Measurements from ENCODE around the gene USP4. TPM values are rescaled to one million over a fixed set of nuclear protein-coding genes. Genes with fewer than 3 reads are reported as not detected.

Gene USP4, protein sequence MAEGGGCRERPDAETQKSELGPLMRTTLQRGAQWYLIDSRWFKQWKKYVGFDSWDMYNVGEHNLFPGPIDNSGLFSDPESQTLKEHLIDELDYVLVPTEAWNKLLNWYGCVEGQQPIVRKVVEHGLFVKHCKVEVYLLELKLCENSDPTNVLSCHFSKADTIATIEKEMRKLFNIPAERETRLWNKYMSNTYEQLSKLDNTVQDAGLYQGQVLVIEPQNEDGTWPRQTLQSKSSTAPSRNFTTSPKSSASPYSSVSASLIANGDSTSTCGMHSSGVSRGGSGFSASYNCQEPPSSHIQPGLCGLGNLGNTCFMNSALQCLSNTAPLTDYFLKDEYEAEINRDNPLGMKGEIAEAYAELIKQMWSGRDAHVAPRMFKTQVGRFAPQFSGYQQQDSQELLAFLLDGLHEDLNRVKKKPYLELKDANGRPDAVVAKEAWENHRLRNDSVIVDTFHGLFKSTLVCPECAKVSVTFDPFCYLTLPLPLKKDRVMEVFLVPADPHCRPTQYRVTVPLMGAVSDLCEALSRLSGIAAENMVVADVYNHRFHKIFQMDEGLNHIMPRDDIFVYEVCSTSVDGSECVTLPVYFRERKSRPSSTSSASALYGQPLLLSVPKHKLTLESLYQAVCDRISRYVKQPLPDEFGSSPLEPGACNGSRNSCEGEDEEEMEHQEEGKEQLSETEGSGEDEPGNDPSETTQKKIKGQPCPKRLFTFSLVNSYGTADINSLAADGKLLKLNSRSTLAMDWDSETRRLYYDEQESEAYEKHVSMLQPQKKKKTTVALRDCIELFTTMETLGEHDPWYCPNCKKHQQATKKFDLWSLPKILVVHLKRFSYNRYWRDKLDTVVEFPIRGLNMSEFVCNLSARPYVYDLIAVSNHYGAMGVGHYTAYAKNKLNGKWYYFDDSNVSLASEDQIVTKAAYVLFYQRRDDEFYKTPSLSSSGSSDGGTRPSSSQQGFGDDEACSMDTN
- 26.0 and 30.0 TPM in 2 replicates for total RNA-seq

DNA sequence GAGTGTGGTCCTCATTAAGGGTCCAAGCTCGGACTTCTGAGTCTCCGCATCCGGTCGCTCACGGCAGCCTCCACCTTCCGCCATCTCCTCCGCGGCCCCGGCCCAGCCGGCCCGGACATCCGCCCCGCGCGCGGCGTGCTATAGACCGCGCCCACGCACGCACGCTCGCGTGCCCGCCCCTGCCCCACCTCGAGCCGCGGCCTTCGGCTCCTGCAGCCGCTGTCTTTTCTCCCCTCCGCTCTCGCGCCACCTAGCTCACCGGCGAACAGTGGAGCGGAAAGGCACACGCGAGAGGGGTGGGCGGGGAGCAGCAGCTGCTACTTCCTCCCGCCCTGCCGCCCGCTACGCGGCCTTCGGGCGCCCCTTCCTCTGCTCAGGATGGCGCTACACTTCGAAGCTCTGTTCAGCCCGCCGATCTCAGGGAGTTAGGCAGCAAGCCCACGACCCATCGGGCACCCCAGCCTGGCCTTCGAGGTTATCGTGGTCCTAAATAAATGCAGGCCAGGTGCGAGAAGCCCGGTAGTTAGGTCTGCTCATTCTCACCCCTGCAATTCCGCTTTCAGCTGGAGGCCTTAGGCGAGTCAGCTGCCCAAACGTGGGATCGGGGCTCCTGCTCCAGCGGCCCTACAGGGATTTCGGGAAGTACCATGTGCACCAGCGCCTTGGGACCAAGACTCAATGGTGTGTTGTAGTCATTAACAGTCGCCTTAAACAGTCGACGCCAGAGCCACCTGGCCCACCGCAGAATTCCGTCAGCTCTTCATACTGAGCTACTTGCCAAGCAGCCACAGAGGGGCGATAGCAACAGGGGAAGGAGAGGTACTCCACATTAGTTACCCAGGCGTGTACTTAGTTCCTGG, at the start of gene USP4:
USP4 (minus strand) TSS at position 113 of the 860 bp plus-strand sequence; CDS start at position 84, 29 bp downstream.

DNA sequence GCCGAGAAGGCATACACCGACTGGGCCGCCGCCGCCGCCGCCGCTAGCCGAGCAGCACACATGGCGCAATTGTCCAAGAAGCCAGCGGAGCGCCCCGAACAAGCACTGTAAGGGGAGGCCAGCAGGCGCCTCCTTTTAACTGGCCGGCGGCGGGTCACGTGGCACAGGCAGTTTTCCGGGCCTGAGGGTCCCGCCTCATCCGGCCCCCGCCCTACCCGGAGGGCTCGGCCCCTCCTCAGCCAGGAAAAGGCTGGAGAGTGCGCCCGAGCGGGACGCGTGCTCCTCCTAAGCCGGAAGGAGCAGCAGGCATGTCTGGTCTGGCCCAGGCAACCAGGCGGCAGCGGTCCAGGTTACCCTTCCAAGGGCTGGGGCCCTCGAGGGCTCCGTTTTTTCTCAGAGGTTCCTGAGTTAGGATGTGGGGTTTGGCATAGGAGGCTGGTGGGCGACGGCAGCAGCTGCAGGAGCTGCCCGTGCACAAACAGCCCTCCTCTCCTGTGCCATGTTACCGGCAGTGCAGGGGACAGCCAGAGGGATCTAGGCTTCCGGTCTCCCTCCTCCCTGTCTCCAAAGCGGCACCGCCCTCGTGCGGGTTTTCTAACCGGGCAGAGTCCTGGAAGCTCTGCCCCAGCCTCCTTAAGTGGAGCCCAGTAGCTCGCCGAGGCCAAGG, 18.5 kb upstream of the USP4 start, which contains the start of gene GPX1:
GPX1 (minus strand) TSS at position 137 of the 667 bp plus-strand sequence; CDS start at position 62, 75 bp downstream.

DNA sequence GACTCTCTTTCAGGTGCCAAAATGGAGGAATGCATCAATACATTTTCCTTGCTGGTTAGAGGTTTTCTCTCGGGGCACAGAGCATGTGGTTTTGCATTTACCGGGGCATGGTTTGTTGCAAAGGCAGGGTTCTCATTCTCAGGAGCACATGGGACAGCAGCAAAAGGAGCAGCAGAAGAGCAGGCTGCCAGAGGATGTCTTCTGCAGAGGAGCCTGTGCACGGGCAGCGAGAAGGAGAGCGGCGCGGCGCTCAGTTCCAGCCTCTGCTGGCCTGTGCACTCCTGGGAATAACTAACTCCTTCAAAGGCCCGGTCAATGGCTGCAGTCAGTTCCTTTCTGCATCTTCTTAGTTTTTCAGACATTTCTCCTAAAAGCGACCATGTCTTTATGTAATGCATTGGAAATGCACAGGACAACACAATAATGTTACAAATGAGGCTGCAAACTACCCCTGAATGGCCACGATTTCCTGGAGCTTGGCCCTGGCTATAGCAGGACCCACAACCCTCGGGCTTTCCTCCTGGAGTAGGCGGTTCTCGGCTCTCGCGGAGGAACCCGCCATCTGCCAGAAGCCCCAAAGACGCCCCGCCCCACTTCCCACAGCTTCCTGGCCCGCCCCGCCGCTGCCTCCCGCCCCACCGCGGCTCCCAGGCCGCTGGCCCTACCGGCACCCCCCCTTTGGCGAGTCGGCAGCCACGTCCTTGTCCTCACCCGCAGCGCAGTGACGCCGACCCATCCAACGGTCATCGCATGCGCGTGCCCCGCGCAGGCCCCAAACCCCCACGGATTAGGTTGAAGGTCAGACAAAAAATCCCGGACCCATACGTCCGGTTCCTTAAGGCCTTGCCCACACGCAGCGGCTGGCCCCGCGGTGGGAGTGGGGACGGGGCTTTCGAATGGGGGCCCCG, 63.1 kb downstream of the USP4 start, which contains the start of gene C3orf62:
C3orf62 (minus strand) TSS at position 758 of the 908 bp plus-strand sequence; CDS start at position 398, 360 bp downstream.

Other genes starting within 250 kb of the USP4 start
- 47.9 and 58.1 TPM in 2 replicates for gene QRICH1, start 246.0 kb downstream of the USP4 start, total RNA-seq
- gene QARS1, start 235.3 kb downstream of the USP4 start, total RNA-seq: 224 and 239 TPM in 2 replicates
- 57.9 and 59.6 TPM in 2 replicates for gene USP19, start 219.2 kb downstream of the USP4 start, total RNA-seq
- gene LAMB2, start 207.0 kb downstream of the USP4 start, total RNA-seq: 2,135 and 2,279 TPM in 2 replicates
- gene CCDC71, start 173.7 kb downstream of the USP4 start, total RNA-seq: 14.1 and 18.4 TPM in 2 replicates
- gene KLHDC8B, start 168.5 kb downstream of the USP4 start, total RNA-seq: 26.8 and 31.7 TPM in 2 replicates
- gene C3orf62, start 62.8 kb downstream of the USP4 start, total RNA-seq: 1.4 and 2.5 TPM in 2 replicates
- 122 and 194 TPM in 2 replicates for gene GPX1, start 18.3 kb upstream of the USP4 start, total RNA-seq
- gene RHOA, start 71.9 kb upstream of the USP4 start, total RNA-seq: 516 and 573 TPM in 2 replicates
- 27.7 and 34.1 TPM in 2 replicates for gene TCTA, start 72.4 kb upstream of the USP4 start, total RNA-seq
- gene AMT, start 82.4 kb upstream of the USP4 start, total RNA-seq: 0.52 and 1.5 TPM in 2 replicates
- 10.2 and 11.6 TPM in 2 replicates for gene NICN1, start 89.3 kb upstream of the USP4 start, total RNA-seq
- 113 and 115 TPM in 2 replicates for gene DAG1, start 130.2 kb upstream of the USP4 start, total RNA-seq
- 0.07 and 0.17 TPM in 2 replicates for gene BSN, start 214.4 kb upstream of the USP4 start, total RNA-seq